Right atrium auricular region (tissue), 2 donors: Measurements from ENCODE around the gene ANKRD62. TPM values are rescaled to one million over a fixed set of nuclear protein-coding genes. Genes with fewer than 3 reads are reported as not detected.

Experiments
- DNase-seq: peaks from one replicate; pipeline ENCODE4 v3.0.0-alpha.2; 2019; ENCODE audit warnings: low spot score
- H3K27ac ChIP-seq, 2 donors: fragments of 200-600 bp; sonication (generic); 1 replicate in 1 of 2; 2 replicates in 1 of 2; pipeline ENCODE4 v1.5.1; 2016 to 2019
- H3K27me3 ChIP-seq, 2 donors: fragments of 200-600 bp; sonication (generic); one replicate each; pipeline versions ENCODE4 v1.5.1 to v1.6.0; 2017 to 2019
- H3K36me3 ChIP-seq: fragments of 200-600 bp; sonication (generic); one replicate; pipeline ENCODE4 v1.5.1; 2016
- H3K4me1 ChIP-seq, 2 donors: fragments of 200-600 bp; sonication (generic); one replicate each; pipeline versions ENCODE4 v1.5.1 to v1.6.0; 2017 to 2019
- H3K4me3 ChIP-seq, 2 donors: fragments of 200-600 bp; sonication (generic); 1 replicate in 1 of 2; 2 replicates in 1 of 2; pipeline ENCODE4 v1.5.1; 2017 to 2019; ENCODE audit warnings: mild to moderate bottlenecking in 1 of 2, moderate library complexity in 1 of 2
- H3K9me3 ChIP-seq, 2 donors: fragments of 200-600 bp; sonication (generic); one replicate each; pipeline ENCODE4 v1.5.1; 2019
- total RNA-seq, 2 donors: library from RNA; depleted of rRNA; stranded (reverse); fragments of >200 nt; gene quantifications; one replicate each; pipeline ENCODE4 v1.1.0, GENCODE V29; 2016
- TF ChIP-seq, protein P1 (sequence below), 2 donors: fragments of 200-600 bp; sonication (generic); IDR thresholded peaks; one replicate each; pipeline ENCODE4 v1.5.1; 2019; ENCODE audit warnings: antibody characterized with exemption in 2 of 2

Gene ANKRD62
- total RNA-seq, 2 donors from 2014 or later: not detected

DNA sequence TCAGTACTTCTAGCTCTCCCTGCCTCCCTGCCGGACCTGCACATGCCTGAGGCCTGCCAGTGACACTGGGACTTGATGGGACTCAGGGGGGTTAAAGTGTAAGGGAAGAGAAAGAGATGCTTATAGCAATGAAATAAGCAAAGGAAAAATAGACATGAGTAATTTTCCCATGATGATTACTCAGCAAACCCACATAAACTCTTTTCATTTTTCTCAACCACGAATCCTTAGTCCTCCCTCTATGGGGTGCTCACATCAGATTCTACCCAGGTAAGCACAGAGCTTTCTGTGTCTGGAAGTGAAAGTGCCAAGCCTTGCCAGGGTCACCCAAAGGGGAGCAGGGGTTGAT, 44.8 kb upstream of the ANKRD62 start:
- Histone ChIP-seq H3K36me3 (no peaks in the 10 kb centered on the region), H3K27ac (no peak overlapping the region), H3K27me3 (no peaks in the 10 kb centered on the region), H3K9me3 (no peaks in the 10 kb centered on the region), H3K4me3 (no peak overlapping the region), H3K4me1 (no peaks in the 10 kb centered on the region)
- no peak for DNase-seq
- TF ChIP-seq, protein P1, sequence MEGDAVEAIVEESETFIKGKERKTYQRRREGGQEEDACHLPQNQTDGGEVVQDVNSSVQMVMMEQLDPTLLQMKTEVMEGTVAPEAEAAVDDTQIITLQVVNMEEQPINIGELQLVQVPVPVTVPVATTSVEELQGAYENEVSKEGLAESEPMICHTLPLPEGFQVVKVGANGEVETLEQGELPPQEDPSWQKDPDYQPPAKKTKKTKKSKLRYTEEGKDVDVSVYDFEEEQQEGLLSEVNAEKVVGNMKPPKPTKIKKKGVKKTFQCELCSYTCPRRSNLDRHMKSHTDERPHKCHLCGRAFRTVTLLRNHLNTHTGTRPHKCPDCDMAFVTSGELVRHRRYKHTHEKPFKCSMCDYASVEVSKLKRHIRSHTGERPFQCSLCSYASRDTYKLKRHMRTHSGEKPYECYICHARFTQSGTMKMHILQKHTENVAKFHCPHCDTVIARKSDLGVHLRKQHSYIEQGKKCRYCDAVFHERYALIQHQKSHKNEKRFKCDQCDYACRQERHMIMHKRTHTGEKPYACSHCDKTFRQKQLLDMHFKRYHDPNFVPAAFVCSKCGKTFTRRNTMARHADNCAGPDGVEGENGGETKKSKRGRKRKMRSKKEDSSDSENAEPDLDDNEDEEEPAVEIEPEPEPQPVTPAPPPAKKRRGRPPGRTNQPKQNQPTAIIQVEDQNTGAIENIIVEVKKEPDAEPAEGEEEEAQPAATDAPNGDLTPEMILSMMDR (IDR thresholded peaks at IDR 0.05): no peak

DNA sequence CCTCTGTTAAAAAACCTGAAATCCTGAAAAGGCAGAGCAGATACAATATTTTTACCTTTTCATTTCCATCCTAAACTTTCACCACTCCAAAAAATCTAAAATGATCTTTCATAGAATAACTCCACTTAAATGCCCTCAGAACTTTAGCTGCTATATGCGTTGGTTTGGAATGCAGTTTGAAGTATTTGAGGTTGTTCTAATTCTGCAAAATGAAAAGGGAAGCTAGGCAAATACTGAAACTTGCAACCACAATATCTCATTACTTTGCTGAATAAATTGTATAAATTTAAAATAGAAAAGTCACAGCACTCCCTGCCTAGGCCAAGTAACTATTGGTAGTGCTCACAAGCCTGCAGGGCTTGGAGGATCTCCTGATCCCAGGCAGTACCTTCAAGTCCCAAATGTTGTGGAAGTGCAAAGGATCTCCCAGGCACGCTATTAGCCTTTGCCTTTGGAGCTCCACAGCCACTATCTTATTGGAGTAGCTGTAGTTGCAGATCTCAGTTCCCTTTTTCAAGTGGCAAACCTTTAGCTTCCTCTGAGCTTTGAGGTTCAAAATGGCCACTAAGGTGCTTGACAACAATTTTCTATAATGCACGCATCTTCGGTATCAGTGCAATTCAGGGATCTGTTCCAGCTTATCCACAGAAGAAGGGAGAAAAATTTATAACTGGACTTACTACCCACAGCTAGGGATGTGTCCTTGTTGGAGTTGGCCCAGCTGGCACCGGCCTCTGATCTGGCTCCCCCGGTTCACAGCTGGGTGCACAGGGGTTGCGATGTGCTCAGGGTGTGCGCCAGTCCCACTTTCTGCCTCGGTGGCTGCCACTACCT, 43.4 kb upstream of the ANKRD62 start:
- H3K27ac ChIP-seq: no peak overlapping the region
- H3K9me3 ChIP-seq: no peaks in the 10 kb centered on the region
- peak; percentile 56 for DNase-seq
- no peaks in the 10 kb centered on the region for H3K36me3 ChIP-seq
- no peaks in the 10 kb centered on the region for H3K4me1 ChIP-seq
- TF ChIP-seq, protein P1 (IDR thresholded peaks at IDR 0.05): no peak
- H3K27me3 ChIP-seq: no peaks in the 10 kb centered on the region
- H3K4me3 ChIP-seq: no peak overlapping the region

DNA sequence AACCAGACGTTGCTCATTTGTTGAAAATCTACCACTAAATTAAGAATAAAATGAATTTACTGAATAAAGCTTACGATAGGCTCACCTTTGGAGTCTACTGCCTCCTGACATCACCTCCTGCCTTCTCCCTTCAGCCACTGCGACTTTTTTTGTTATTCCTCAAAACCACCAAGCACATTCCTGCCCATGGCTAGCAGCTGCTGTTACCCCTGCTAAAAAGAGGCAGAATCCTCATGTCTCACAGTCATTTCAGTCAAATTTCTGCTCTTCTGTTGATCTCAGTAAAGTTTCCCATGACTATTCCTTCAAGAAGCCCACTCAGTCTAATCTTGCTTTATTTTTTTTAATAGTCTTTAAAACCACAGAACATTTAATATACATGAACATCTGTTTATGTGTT, 40.8 kb upstream of the ANKRD62 start:
- no peak for DNase-seq
- Histone ChIP-seq H3K9me3 (no peaks in the 10 kb centered on the region), H3K4me3 (no peak overlapping the region), H3K4me1 (no peaks in the 10 kb centered on the region), H3K27ac (no peak overlapping the region), H3K27me3 (no peaks in the 10 kb centered on the region), H3K36me3 (no peaks in the 10 kb centered on the region)
- TF ChIP-seq, protein P1 (IDR thresholded peaks at IDR 0.05): no peak

DNA sequence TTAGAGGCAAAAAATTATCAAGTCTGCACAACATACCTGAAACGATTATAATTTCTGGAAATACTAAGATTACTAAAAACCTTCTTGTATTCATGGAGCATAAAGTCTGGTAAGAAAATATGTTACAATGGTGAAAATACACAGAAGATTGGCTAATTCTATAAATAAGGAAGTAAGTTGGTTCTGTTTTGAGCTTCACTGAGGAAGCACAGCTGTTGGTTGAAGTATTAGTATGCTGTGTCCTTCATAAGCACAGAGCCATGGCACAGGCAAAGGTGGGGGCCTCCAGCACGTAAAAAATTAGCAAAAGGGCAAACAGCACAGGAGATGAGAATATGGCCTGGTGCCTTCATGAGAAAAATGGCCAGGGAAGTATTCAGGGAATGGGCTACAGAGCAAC, 40.4 kb upstream of the ANKRD62 start:
- DNase-seq: peak; percentile 46
- H3K27me3 ChIP-seq: no peaks in the 10 kb centered on the region
- TF ChIP-seq, protein P1 (IDR thresholded peaks at IDR 0.05): no peak
- H3K9me3 ChIP-seq: no peaks in the 10 kb centered on the region
- H3K4me1 ChIP-seq: no peaks in the 10 kb centered on the region
- H3K27ac ChIP-seq: no peak overlapping the region
- H3K4me3 ChIP-seq: no peak overlapping the region
- no peaks in the 10 kb centered on the region for H3K36me3 ChIP-seq

DNA sequence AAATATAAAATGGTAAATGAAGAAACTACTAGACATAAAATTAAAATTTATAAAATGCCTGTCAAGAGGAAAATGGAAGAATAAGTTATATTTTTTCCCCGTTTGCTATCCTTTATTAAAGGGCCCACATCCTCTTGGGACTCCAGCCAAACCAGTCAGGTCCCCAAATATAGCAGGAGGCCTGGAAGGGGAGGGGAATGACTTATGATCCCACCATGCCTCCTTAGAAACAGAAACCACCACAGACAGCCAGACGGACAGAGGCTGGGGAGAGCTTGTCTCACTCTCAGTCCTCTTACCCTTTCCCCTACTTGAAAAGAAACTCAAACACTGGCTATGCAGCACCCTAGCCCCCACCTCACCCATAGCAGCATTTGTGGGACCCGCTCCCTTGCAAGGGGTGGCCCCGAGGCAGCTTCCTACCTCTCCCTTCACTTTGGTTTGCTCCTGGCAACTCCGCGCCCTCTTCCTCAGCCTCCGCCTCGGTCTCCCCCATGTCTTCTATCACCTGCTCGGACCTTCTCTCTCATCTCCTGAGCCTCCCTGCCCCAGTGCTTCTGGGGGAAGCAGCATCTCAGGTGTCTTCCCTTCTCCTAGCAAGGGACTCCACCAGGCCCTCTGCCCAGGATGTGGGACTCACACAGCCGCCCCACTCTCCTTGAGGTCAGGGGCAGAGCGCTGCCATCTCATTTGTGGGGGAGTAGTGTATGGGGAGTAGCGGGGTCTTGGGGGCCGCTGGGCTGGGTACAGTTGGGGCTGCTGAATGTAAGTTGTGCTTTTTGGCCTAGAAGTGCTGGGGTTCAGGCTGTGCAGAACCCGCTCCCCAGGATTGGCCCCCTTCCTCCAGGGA, 37.4 kb upstream of the ANKRD62 start:
- no peaks in the 10 kb centered on the region for H3K36me3 ChIP-seq
- H3K9me3 ChIP-seq: no peaks in the 10 kb centered on the region
- DNase-seq: peak; percentile 50
- H3K4me3 ChIP-seq: no peak overlapping the region
- TF ChIP-seq, protein P1 (IDR thresholded peaks at IDR 0.05): no peak
- no peaks in the 10 kb centered on the region for H3K27me3 ChIP-seq
- H3K4me1 ChIP-seq: no peaks in the 10 kb centered on the region
- H3K27ac ChIP-seq: no peak overlapping the region
